Hematopoietic multipotent progenitor cell treated with erythropoietin and hydrocortisone succinate and interleukin-3 and kit ligand, for 8 days (in vitro differentiated cells): ENCODE results near the gene NIPAL1.

Experiments used
- DNase-seq: peaks from one replicate; pipeline ENCODE4 v3.0.0-alpha.2; 2015

Gene NIPAL1

DNA sequence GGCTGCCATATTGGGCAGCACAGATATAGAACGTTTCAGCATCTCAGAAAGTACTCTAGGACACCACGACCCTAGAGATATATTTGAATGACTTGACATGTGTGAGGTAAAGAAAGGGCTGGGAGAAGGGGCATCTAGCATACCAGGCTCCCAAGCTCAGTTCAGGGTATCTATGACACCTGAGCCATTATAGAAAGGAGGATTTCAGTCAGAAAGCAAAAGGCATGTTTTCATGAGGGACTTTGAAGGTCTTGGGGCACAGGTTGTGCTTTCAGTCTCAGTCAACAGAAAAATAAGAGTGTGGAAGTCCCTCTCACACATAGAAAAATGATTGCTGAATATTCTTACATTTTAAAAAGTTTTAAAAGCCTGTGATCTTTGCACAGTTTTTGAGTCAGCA, 51.6 kb downstream of the NIPAL1 start:
- DNase-seq, result no peak

- DNase-seq, result no peak
Observed at GRCh38 chr4:48069026-48069425, 52.5 kb downstream of the NIPAL1 start.

DNA sequence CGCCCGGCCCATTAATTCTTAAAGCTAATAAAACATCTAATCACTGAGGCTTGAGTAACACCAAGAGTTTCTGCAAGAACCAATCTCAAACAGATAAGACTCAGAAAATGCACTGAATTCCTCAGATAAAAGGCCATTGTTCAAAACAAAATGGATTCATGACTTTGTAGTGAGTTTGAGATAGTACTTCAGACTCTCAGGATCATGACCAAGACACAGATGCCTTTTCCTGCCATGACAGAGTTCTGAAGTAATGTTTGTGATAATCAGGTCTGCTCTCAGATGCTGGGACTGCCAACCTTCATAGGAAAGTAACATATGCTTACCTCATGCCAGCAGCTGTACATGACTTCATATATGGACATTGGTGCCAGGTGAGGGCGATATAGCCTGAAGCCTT, 54.6 kb downstream of the NIPAL1 start:
- DNase-seq, result no peak

GRCh38 chr4:48073567-48074103, 57.1 kb downstream of the NIPAL1 start:
- no peak for DNase-seq

- DNase-seq, result no peak
Observed at GRCh38 chr4:48074657-48075056, 58.1 kb downstream of the NIPAL1 start.

DNA sequence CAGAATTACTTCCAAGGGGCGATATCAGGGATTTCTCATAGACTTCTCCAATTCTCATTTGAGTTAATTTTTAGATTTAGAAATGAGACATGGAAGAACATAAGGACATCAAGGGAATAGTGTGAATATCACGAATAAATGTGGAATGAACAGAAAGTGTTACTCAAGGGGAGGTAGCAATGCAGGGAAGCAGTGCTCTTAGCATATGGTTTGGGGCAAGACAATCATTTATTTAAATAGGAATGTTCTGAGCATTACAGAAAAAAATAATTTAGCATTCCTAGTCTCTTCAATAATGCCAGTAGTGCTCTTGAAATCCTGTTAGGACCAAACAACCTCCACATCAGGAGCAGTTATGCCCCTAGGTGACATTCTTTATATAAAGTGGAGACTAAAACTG, 61.9 kb downstream of the NIPAL1 start:
- no peak for DNase-seq

DNA sequence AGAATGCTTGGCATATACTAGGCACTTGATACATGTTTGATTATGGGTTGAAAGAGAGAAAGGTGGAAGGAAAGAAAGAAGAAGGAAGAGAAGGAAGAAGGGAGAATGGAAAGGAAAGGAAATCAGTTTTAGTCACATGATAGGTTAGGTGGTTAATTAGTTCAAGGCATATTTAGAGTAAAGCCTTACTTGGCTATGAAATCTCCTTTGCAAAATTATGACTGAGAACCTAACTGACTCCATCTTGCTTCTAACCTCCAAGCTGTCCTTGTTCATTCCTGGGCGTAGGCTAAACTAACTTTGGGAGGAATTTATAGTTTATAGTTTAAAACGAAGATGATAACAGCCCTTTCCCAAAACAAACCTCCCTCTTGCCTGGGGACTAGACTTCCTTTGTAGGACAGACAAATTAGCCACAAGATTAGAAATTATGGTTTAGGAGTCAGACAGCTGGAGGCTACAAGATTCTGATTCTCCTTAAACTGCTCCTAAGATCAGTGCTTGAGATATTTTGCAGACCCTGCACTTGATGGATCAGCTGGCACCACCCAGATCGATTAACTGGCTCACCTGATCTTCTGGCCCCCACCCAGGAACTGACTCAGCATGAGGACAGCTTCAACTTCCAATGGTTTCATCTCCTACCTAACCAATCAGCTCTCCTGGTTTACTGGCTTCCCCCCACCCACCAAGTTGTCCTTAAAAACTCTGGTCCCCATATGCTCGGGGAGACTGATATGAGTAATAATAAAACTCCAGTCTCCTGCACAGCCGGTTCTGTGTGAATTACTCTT, 62.5 kb downstream of the NIPAL1 start:
- no peak for DNase-seq

GRCh38 chr4:48079972-48080391, 63.4 kb downstream of the NIPAL1 start:
- no peak for DNase-seq

DNA sequence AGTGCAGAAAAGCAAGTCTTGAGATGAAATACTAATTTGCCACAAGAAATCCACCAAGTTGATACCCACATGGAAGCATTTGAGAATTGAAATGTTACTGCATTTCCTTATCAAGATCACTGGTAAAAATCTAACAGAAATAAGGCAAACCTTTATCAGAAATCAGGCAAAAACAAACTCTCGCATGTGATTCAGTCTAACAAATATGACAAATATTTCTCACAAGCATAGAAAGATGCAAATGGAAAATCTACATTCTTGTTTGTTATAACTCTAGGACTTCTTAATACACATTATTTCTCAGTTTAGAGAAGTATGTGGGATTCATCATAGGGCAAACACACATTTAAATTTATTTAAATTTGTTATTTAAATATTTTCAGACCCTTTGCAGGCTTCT, 64.6 kb downstream of the NIPAL1 start:
- no peak for DNase-seq

- no peak for DNase-seq
Observed at GRCh38 chr4:48082956-48083355, 66.4 kb downstream of the NIPAL1 start.

DNA sequence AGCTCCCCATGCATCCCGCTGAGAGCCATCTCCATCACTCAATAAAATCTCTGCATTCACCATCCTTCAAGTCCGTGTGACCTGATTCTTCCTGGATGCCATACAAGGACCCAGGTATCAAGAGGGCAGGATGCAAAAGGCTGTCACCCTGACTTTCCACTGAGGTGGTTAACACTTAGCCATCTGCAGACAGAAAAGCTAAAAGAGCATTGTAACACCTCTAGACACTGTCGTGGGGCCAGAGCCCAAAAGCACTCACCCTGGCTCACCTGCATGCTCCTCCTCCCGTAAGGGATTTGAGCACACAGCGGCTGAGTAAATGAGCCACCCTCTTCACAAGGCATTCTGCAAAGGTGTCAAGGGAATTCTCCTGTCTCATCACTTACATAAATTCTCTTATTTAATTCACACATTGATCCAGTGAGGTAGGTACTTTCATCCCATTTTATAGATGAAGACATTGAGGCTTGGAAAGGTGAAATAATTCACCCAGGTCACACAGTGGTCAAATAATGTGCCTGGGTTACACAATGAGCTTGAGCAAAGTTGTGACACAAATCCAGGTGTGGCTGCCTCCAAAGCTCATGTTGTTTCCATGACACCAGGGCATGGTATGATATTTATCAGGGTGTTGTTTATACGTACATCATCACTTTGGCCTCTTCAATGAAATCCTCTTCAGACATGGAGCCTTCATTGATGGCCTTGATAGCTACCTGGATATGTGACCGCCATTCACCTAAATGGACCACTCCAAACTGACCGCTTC, 69.4 kb downstream of the NIPAL1 start:
- DNase-seq, result no peak
